Parathyroid adenoma (tissue), 2 donors: ENCODE results near the gene STPG3.

ENCODE experiments used
- H2AFZ ChIP-seq: fragments of 300-600 bp; sonication (generic); one replicate; pipeline ENCODE4 v1.7.0; 2017; ENCODE audit warnings: antibody characterized with exemption, mild to moderate bottlenecking
- H3K27ac ChIP-seq: fragments of 300-600 bp; sonication (generic); one replicate; pipeline ENCODE4 v1.7.0; 2017
- H3K27me3 ChIP-seq: fragments of 300-600 bp; sonication (generic); one replicate; pipeline ENCODE4 v1.7.0; 2017; ENCODE audit warnings: low read length; ENCODE audit not compliant: control insufficient read depth, insufficient read depth
- H3K36me3 ChIP-seq: fragments of 300-600 bp; sonication (generic); one replicate; pipeline ENCODE4 v1.7.0; 2017; ENCODE audit warnings: low read length; ENCODE audit not compliant: control insufficient read depth, insufficient read depth
- H3K4me1 ChIP-seq: fragments of 300-600 bp; sonication (generic); one replicate; pipeline ENCODE4 v1.7.0; 2017; ENCODE audit warnings: control low read depth
- H3K4me2 ChIP-seq: fragments of 300-600 bp; sonication (generic); one replicate; pipeline ENCODE4 v1.7.0; 2017; ENCODE audit warnings: low read length
- H3K4me3 ChIP-seq: fragments of 300-600 bp; sonication (generic); one replicate; pipeline ENCODE4 v1.7.0; 2017; ENCODE audit warnings: low read depth, low read length
- H3K79me2 ChIP-seq: fragments of 300-600 bp; sonication (generic); one replicate; pipeline ENCODE4 v1.7.0; 2017; ENCODE audit warnings: control low read depth
- H3K9ac ChIP-seq: fragments of 300-600 bp; sonication (generic); one replicate; pipeline ENCODE4 v1.7.0; 2017; ENCODE audit warnings: mild to moderate bottlenecking
- H3K9me3 ChIP-seq: fragments of 300-600 bp; sonication (generic); one replicate; pipeline ENCODE4 v1.7.0; 2017; ENCODE audit warnings: low read length; ENCODE audit not compliant: control insufficient read depth
- CTCF ChIP-seq: fragments of 300-600 bp; sonication (generic); IDR thresholded peaks from one replicate; pipeline ENCODE4 v1.7.0; 2017; ENCODE audit warnings: antibody characterized with exemption, mild to moderate bottlenecking
- donor health status: primary hyperparathyroidism.

STPG3 gene

GRCh38 chr9:137231372-137232039 is 19.6 kb upstream of the STPG3 start:
- no peak overlapping the region for H3K27ac ChIP-seq
- H3K4me3 ChIP-seq = no peak overlapping the region
- H3K9ac ChIP-seq = no peak overlapping the region
- H3K36me3 ChIP-seq = no peaks in the 10 kb centered on the region
- no peaks in the 10 kb centered on the region for H3K27me3 ChIP-seq
- H3K79me2 ChIP-seq = no peaks in the 10 kb centered on the region
- H3K4me1 ChIP-seq = peaks cover 9% of the 10 kb centered on the region
- no peaks in the 10 kb centered on the region for H3K9me3 ChIP-seq
- TF ChIP-seq CTCF = no peak
- H3K4me2 ChIP-seq = no peak overlapping the region
- no peak overlapping the region for H2AFZ ChIP-seq

- no peak overlapping the region for H3K9ac ChIP-seq
- H3K27ac ChIP-seq = no peak overlapping the region
- no peaks in the 10 kb centered on the region for H3K36me3 ChIP-seq
- no peak overlapping the region for H3K4me2 ChIP-seq
- H3K4me3 ChIP-seq = no peak overlapping the region
- no peaks in the 10 kb centered on the region for H3K27me3 ChIP-seq
- TF ChIP-seq CTCF = no peak
- H3K9me3 ChIP-seq = no peaks in the 10 kb centered on the region
- H2AFZ ChIP-seq = no peak overlapping the region
- peaks cover 8% of the 10 kb centered on the region for H3K4me1 ChIP-seq
- no peaks in the 10 kb centered on the region for H3K79me2 ChIP-seq
Observed at GRCh38 chr9:137232101-137232500, 19.0 kb upstream of the STPG3 start.

GRCh38 chr9:137232510-137232909 is 18.6 kb upstream of the STPG3 start:
- Histone ChIP-seq H3K4me1 (peaks cover 11% of the 10 kb centered on the region), H3K4me3 (no peak overlapping the region), H3K4me2 (no peak overlapping the region), H3K27me3 (no peaks in the 10 kb centered on the region), H3K9me3 (no peaks in the 10 kb centered on the region), H3K9ac (no peak overlapping the region), H3K79me2 (no peaks in the 10 kb centered on the region), H3K36me3 (no peaks in the 10 kb centered on the region), H3K27ac (no peak overlapping the region), H2AFZ (no peak overlapping the region)
- TF ChIP-seq CTCF = no peak

GRCh38 chr9:137233143-137233980 is 17.7 kb upstream of the STPG3 start:
- Histone ChIP-seq H3K4me2 (no peak overlapping the region), H3K27me3 (no peaks in the 10 kb centered on the region), H3K27ac (no peak overlapping the region), H3K9ac (no peak overlapping the region), H3K36me3 (no peaks in the 10 kb centered on the region), H3K9me3 (no peaks in the 10 kb centered on the region), H3K4me3 (no peak overlapping the region), H3K4me1 (peaks cover 14% of the 10 kb centered on the region), H3K79me2 (no peaks in the 10 kb centered on the region), H2AFZ (no peak overlapping the region)
- TF ChIP-seq CTCF = no peak
